Fibroblast of villous mesenchyme (primary cell): Measurements from ENCODE around the gene CCT3. TPM values are rescaled to one million over a fixed set of nuclear protein-coding genes. Genes with fewer than 3 reads are reported as not detected.
A peak's percentile ranks its signal among the peaks of the same experiment; 100 is the strongest.
"Not testable (repeated sequence)": the region's sequence is repeated elsewhere in the genome, so short reads cannot be mapped to it uniquely, and the experiment has no call there.

Experiments
- DNase-seq: peaks from one replicate; pipeline ENCODE4 v3.0.0-alpha.2; 2010; ENCODE audit warnings: low read depth
- H3K4me3 ChIP-seq: 2 replicates; pipeline ENCODE4 v1.5.1; 2011; ENCODE audit warnings: low read depth, mild to moderate bottlenecking, low read length
- CTCF ChIP-seq: IDR thresholded peaks from 2 replicates; pipeline ENCODE4 v1.5.1; 2012; ENCODE audit warnings: low read depth, mild to moderate bottlenecking, low read length; ENCODE audit not compliant: insufficient read depth
- total RNA-seq: library from RNA; depleted of rRNA; stranded (reverse); fragments of >200 nt; gene quantifications from 2 replicates; pipeline ENCODE4 v1.2.3, GENCODE V29; 2012

The CCT3 gene
- total RNA-seq, 1 donor = 431 TPM

- DNase-seq = no peak
- TF ChIP-seq CTCF = peak; percentile 5
- H3K4me3 ChIP-seq = no peak overlapping the region
Measured at GRCh38 chr1:156376146-156376545, 38.1 kb upstream of the CCT3 start.

GRCh38 chr1:156373546-156373945, 35.5 kb upstream of the CCT3 start:
- DNase-seq = no peak
- H3K4me3 ChIP-seq = no peak overlapping the region
- no peak for TF ChIP-seq CTCF

- no peak for DNase-seq
- H3K4me3 ChIP-seq = no peak overlapping the region
- no peak for TF ChIP-seq CTCF
Measured at GRCh38 chr1:156372876-156373275, 34.8 kb upstream of the CCT3 start.

GRCh38 chr1:156372265-156372586, 34.1 kb upstream of the CCT3 start:
- DNase-seq = no peak
- H3K4me3 ChIP-seq = no peak overlapping the region
- TF ChIP-seq CTCF = no peak

GRCh38 chr1:156371553-156372264, 33.6 kb upstream of the CCT3 start:
- no peak overlapping the region for H3K4me3 ChIP-seq
- no peak for TF ChIP-seq CTCF
- peak; percentile 67 for DNase-seq

- not testable (repeated sequence) for DNase-seq, H3K4me3 ChIP-seq
Measured at GRCh38 chr1:156369685-156370286, 31.7 kb upstream of the CCT3 start.

- peak within 1 kb of the TSS; percentile 12 for H3K4me3 ChIP-seq
- TF ChIP-seq CTCF = no peak
- peak; percentile 20 for DNase-seq
Measured at GRCh38 chr1:156368889-156369684, 31.0 kb upstream of the CCT3 start, which contains the start of gene RHBG. TSS of gene RHBG (plus strand) at chr1:156369211. CDS start at chr1:156369250, 39 bp downstream.
